Panc1 (cell line): Measurements from ENCODE around the gene ADISSP. TPM values are rescaled to one million over a fixed set of nuclear protein-coding genes. Genes with fewer than 3 reads are reported as not detected.

Experiments
- ATAC-seq: fragments of 200-7000 bp; cut with Tn5 transposase; 2 replicates; pipeline ENCODE4 v1.9.1; 2020; ENCODE audit warnings: mild to moderate bottlenecking, moderate library complexity
- BruUV-seq: library from RNA; stranded (reverse); fragments of 400-500 nt; replicated peaks from 2 replicates; lab custom pipeline; 2021; lab: Mats Ljungman, UMichigan
- CTCF ChIA-PET: fragments of 300-600 bp; sonication (Branson Sonifier 250); formaldehyde crosslinking; loops from one replicate; lab custom pipeline; 2022; ENCODE audit warnings: antibody characterized with exemption; lab: Charles Lee
- POLR2A ChIA-PET: fragments of 300-600 bp; sonication (Branson Sonifier 250); formaldehyde crosslinking; loops from one replicate; lab custom pipeline; 2022; ENCODE audit warnings: antibody characterized with exemption; lab: Charles Lee
- DNase-seq: peaks from one replicate; pipeline ENCODE4 v3.0.0-alpha.2; 2010; ENCODE audit warnings: low read depth, low spot score
- H3K27ac ChIP-seq: 2 replicates; pipeline ENCODE4 v1.5.1; 2011; ENCODE audit warnings: mild to moderate bottlenecking, low read length, inconsistent platforms
- H3K27me3 ChIP-seq: fragments of 200-500 bp; sonication (Bioruptor generic); 2 replicates; pipeline ENCODE4 v1.6.0; 2014; ENCODE audit warnings: low read length, inconsistent platforms; ENCODE audit not compliant: control insufficient read depth, insufficient read depth
- H3K36me3 ChIP-seq: fragments of 200-500 bp; sonication (Bioruptor generic); 2 replicates; pipeline ENCODE4 v1.5.1; 2014; ENCODE audit warnings: inconsistent platforms, mild to moderate bottlenecking, low read length, moderate library complexity; ENCODE audit not compliant: control insufficient read depth, insufficient read depth
- H3K4me1 ChIP-seq: 2 replicates; pipeline ENCODE4 v1.5.1; 2011; ENCODE audit warnings: inconsistent platforms, mild to moderate bottlenecking, low read length, moderate library complexity; ENCODE audit not compliant: control insufficient read depth, insufficient read depth
- H3K4me3 ChIP-seq, 2 experiments: 2 replicates each; pipeline ENCODE4 v1.5.1; 2011 to 2012; ENCODE audit warnings: low read depth in 2 of 2, low read length in 2 of 2, mild to moderate bottlenecking in 2 of 2, inconsistent platforms in 1 of 2, moderate library complexity in 1 of 2
- H3K9me3 ChIP-seq: fragments of 200-500 bp; sonication (Bioruptor generic); 2 replicates; pipeline ENCODE4 v1.5.1; 2014; ENCODE audit warnings: low read depth, mild to moderate bottlenecking, inconsistent platforms, low read length, moderate library complexity; ENCODE audit not compliant: control insufficient read depth, insufficient read depth
- POLR2AphosphoS5 ChIP-seq: IDR thresholded peaks from 2 replicates; pipeline ENCODE4 v1.6.1; 2012; ENCODE audit warnings: mild to moderate bottlenecking, low read depth, low read length, moderate library complexity
- REST ChIP-seq, 2 experiments: IDR thresholded peaks; 2 replicates each; pipeline ENCODE4 v1.6.1; 2011 to 2012; ENCODE audit warnings: low read depth in 2 of 2, control low read depth in 1 of 2, low read length in 1 of 2, mild to moderate bottlenecking in 1 of 2, moderate library complexity in 1 of 2; ENCODE audit not compliant: insufficient read depth in 1 of 2
- SIN3A ChIP-seq: IDR thresholded peaks from 2 replicates; pipeline ENCODE4 v1.6.1; 2012; ENCODE audit warnings: low read depth, mild to moderate bottlenecking, low read length, moderate library complexity, borderline replicate concordance; ENCODE audit not compliant: insufficient read depth
- TCF7L2 ChIP-seq: IDR thresholded peaks from 2 replicates; pipeline ENCODE4 v1.6.1; 2011; ENCODE audit warnings: mild to moderate bottlenecking, low read depth, low read length, inconsistent platforms
- in situ Hi-C: cut with HindIII; loops from 2 replicates; pipeline ENCODE4 v1.10.0; 2016; ENCODE audit warnings: low sequenced_read_pairs, low pct_unique_long_range_greater_than_20kb
- intact Hi-C: fragments of 100-400 bp; cut with micrococcal nuclease; formaldehyde crosslinking; loops from one replicate; pipeline ENCODE4 v1.10.0; 2022; ENCODE audit not compliant: unreplicated experiment
- total RNA-seq: library from RNA; stranded (reverse); gene quantifications from one replicate; pipeline ENCODE4 v1.2.1, GENCODE V29; 2021; ENCODE audit not compliant: unreplicated experiment
- TF ChIP-seq, protein P1 (sequence below): fragments of 450-650 bp; IDR thresholded peaks from 2 replicates; pipeline ENCODE4 v1.5.1; 2017; ENCODE audit warnings: mild to moderate bottlenecking

Gene ADISSP
- total RNA-seq, 1 experiment from 2014 or later: 100 TPM

- Histone ChIP-seq H3K36me3 (no peaks in the 10 kb centered on the region), H3K27ac (no peak overlapping the region), H3K9me3 (no peaks in the 10 kb centered on the region), H3K4me1 (peaks cover 10% of the 10 kb centered on the region), H3K27me3 (no peaks in the 10 kb centered on the region), H3K4me3 (no peak overlapping the region)
- BruUV-seq: no TSS peak
- TF ChIP-seq TCF7L2: no peak
- TF ChIP-seq POLR2AphosphoS5: no peak
- TF ChIP-seq SIN3A: no peak
- TF ChIP-seq, protein P1, sequence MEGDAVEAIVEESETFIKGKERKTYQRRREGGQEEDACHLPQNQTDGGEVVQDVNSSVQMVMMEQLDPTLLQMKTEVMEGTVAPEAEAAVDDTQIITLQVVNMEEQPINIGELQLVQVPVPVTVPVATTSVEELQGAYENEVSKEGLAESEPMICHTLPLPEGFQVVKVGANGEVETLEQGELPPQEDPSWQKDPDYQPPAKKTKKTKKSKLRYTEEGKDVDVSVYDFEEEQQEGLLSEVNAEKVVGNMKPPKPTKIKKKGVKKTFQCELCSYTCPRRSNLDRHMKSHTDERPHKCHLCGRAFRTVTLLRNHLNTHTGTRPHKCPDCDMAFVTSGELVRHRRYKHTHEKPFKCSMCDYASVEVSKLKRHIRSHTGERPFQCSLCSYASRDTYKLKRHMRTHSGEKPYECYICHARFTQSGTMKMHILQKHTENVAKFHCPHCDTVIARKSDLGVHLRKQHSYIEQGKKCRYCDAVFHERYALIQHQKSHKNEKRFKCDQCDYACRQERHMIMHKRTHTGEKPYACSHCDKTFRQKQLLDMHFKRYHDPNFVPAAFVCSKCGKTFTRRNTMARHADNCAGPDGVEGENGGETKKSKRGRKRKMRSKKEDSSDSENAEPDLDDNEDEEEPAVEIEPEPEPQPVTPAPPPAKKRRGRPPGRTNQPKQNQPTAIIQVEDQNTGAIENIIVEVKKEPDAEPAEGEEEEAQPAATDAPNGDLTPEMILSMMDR: no peak
- no peak for TF ChIP-seq REST (IDR thresholded peaks at IDR 0.05; ENCODE audit: insufficient read depth in 1 of 2, low read depth in 2 of 2, low read length in 1 of 2)
- intact Hi-C loops (no loop called here), in situ Hi-C loops (no loop called here)
- ChIA-PET POLR2A (interaction anchor here (0.6 to 1.3 kb wide), 2 partner anchors 12 to 36 kb away, joined by 3 to 4 read pairs; partner anchors contain the start of gene ADISSP), CTCF (no interaction called here)
- DNase-seq (no peak), ATAC-seq (no peak)
These were observed 11.4 kb upstream of the ADISSP start for GRCh38 chr20:3778976-3779375.

DNA sequence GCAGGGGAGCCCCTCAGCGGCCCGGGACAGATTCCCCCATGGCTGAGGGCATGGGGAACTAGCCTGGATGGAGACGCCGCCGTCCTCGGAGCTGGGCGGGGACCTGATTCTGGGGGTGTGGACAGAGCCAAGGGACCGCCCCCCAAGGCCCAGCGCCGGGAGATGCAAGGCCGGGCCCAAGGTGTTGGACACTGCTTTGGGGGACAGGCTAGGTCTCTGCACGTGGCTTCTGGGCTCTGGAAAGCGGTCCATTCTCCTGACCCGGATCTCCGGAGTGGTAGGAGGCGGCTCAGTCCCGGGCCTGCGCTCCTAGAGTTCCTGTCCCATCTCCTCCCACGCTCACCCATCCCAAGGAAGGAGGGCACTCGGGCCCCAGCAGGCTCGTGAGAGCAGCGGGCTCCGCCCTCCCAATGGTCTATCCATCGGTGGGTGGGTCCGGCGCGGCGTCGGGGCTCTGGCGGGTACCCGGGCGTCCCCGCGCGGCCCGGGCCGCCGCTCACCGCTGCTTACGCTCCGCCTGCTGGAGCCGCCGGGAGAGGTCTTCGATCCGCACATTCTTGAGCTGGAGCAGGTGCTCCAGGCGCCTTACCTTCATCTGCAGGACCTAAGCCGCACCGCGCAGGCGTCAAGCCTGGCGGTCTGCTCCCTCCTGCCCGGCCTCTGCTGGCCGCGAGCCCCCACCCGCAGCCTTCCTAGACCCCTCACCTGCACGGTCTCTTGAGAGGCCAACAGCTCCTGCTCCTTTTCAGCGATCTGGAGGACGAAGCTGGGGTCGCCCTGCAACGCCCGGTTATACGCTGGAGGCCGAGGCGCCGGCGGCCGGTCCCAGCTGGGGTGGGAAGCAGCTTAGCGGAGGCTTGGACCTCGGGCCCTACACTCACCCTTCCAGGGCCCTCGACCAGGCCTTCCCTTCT is 10.4 kb upstream of the ADISSP start:
- BruUV-seq: no TSS peak
- Histone ChIP-seq H3K9me3 (no peaks in the 10 kb centered on the region), H3K4me1 (0 out of 2 replicates have a peak, but pooled peaks cover 3% of the 10 kb centered on the region), H3K36me3 (no peaks in the 10 kb centered on the region), H3K27me3 (no peaks in the 10 kb centered on the region), H3K4me3 (peak overlapping the region; percentile 40 to 62), H3K27ac (no peak overlapping the region; the same call in 1 of the 2 replicates)
- intact Hi-C loops (no loop called here), in situ Hi-C loops (no loop called here)
- no peak for DNase-seq
- TF ChIP-seq TCF7L2 (no peak), REST (IDR thresholded peaks at IDR 0.05; ENCODE audit: insufficient read depth in 1 of 2, low read depth in 2 of 2, low read length in 1 of 2) (no peak), POLR2AphosphoS5 (no peak), SIN3A (no peak)
- TF ChIP-seq, protein P1: no peak
- ChIA-PET POLR2A (interaction anchor here (0.5 to 1.3 kb wide), 2 partner anchors 11 to 168 kb away, joined by 3 to 4 read pairs; partner anchors contain the start of gene ADISSP), CTCF (interaction anchor here (0.6 to 1.0 kb wide), 4 partner anchors 9 to 341 kb away, joined by 3 to 5 read pairs (median 4); no protein-coding TSS in a partner anchor)
- ATAC-seq: peak; percentile 64
